ENCODE data around the gene RASAL2. TPM values are rescaled to one million over a fixed set of nuclear protein-coding genes. Genes with fewer than 3 reads are reported as not detected.

The RASAL2 gene
- total RNA-seq, 1 experiment from 2014 or later: 31.6 TPM

- in situ Hi-C loops (cut with HindIII; ENCODE audit: low pct_unique_long_range_greater_than_20kb, low sequenced_read_pairs): no loop called here
- DNase-seq (ENCODE audit: low read depth, low spot score) (peak; percentile 96), ATAC-seq (peak; percentile 96)
- ChIA-PET POLR2A (no interaction called here), CTCF (no interaction called here)
- Histone ChIP-seq H3K27me3 (ENCODE audit: control insufficient read depth, insufficient read depth, low read length) (no peaks in the 10 kb centered on the region), H3K4me3 (ENCODE audit: low read depth in 2 of 2, low read length in 2 of 2) (no peak overlapping the region), H3K27ac (ENCODE audit: low read length) (peak overlapping the region; percentile 79), H3K4me1 (ENCODE audit: control insufficient read depth, insufficient read depth, low read length) (peaks cover 32% of the 10 kb centered on the region), H3K9me3 (ENCODE audit: control insufficient read depth, insufficient read depth, low read depth, low read length) (no peaks in the 10 kb centered on the region), H3K36me3 (ENCODE audit: control insufficient read depth, insufficient read depth, low read length) (no peaks in the 10 kb centered on the region)
- intact Hi-C loops (cut with micrococcal nuclease; ENCODE audit: unreplicated experiment): no loop called here
- no peak for TF ChIP-seq TCF7L2 (IDR thresholded peaks at IDR 0.05; ENCODE audit: low read depth, low read length)
- no peak for TF ChIP-seq REST (IDR thresholded peaks at IDR 0.05; ENCODE audit: insufficient read depth in 1 of 2, low read depth in 2 of 2, low read length in 1 of 2)
- TF ChIP-seq CTCF (IDR thresholded peaks at IDR 0.05): no peak
- BruUV-seq (replicated peaks): no TSS peak
Measured at GRCh38 chr1:178126741-178127185, 32.9 kb downstream of the RASAL2 start.

GRCh38 chr1:178127482-178128191 lies 33.7 kb downstream of the RASAL2 start:
- intact Hi-C loops (cut with micrococcal nuclease; ENCODE audit: unreplicated experiment): no loop called here
- in situ Hi-C loops (cut with HindIII; ENCODE audit: low pct_unique_long_range_greater_than_20kb, low sequenced_read_pairs): no loop called here
- Histone ChIP-seq H3K27me3 (ENCODE audit: control insufficient read depth, insufficient read depth, low read length) (no peaks in the 10 kb centered on the region), H3K9me3 (ENCODE audit: control insufficient read depth, insufficient read depth, low read depth, low read length) (no peaks in the 10 kb centered on the region), H3K4me3 (ENCODE audit: low read depth in 2 of 2, low read length in 2 of 2) (no peak overlapping the region), H3K36me3 (ENCODE audit: control insufficient read depth, insufficient read depth, low read length) (no peaks in the 10 kb centered on the region), H3K4me1 (ENCODE audit: control insufficient read depth, insufficient read depth, low read length) (peaks cover 25% of the 10 kb centered on the region), H3K27ac (ENCODE audit: low read length) (peak overlapping the region; percentile 79; the same call in 1 of the 2 replicates)
- ChIA-PET POLR2A (no interaction called here), CTCF (no interaction called here)
- ATAC-seq (no peak), DNase-seq (ENCODE audit: low read depth, low spot score) (no peak)
- TF ChIP-seq CTCF (IDR thresholded peaks at IDR 0.05) (no peak), REST (IDR thresholded peaks at IDR 0.05; ENCODE audit: insufficient read depth in 1 of 2, low read depth in 2 of 2, low read length in 1 of 2) (no peak), TCF7L2 (IDR thresholded peaks at IDR 0.05; ENCODE audit: low read depth, low read length) (no peak), SIN3A (IDR thresholded peaks at IDR 0.05; ENCODE audit: borderline replicate concordance, insufficient read depth, low read depth, low read length) (no peak), POLR2AphosphoS5 (IDR thresholded peaks at IDR 0.05; ENCODE audit: low read depth, low read length) (no peak)
- TSS peak; percentile 17 for BruUV-seq (replicated peaks)
